NCI-H748 treated with DMSO at 0.1 percent for 48 hours (cell line): ENCODE data around the gene MPL.

Experiments
- DNase-seq: peaks from one replicate; lab custom pipeline; 2025; lab: John Stamatoyannopoulos, UW

Gene MPL

GRCh38 chr1:43337588-43337987 lies at the start of gene MPL:
Gene MPL, plus strand, starts transcription at chr1:43337818. Its CDS starts 31 bp downstream, at chr1:43337849.
- no peak for DNase-seq

GRCh38 chr1:43288058-43288784 lies 49.4 kb upstream of the MPL start:
- no peak for DNase-seq

- DNase-seq = no peak
These were observed 48.6 kb upstream of the MPL start for GRCh38 chr1:43288785-43289706.

GRCh38 chr1:43292216-43292615 lies 45.4 kb upstream of the MPL start:
- no peak for DNase-seq

GRCh38 chr1:43292679-43293078 lies 44.9 kb upstream of the MPL start:
- DNase-seq = no peak

- DNase-seq = no peak
These were observed 44.4 kb upstream of the MPL start for GRCh38 chr1:43293176-43293575.

- no peak for DNase-seq
These were observed 43.5 kb upstream of the MPL start for GRCh38 chr1:43293896-43294760.

GRCh38 chr1:43294761-43295160 lies 42.9 kb upstream of the MPL start:
- DNase-seq = no peak

- no peak for DNase-seq
These were observed 41.4 kb upstream of the MPL start for GRCh38 chr1:43296207-43296606.

- DNase-seq = no peak
These were observed 39.6 kb upstream of the MPL start for GRCh38 chr1:43298055-43298454.

GRCh38 chr1:43299101-43299500 lies 38.5 kb upstream of the MPL start:
- DNase-seq = no peak

- DNase-seq = no peak
These were observed 37.1 kb upstream of the MPL start, which contains the start of gene TIE1 for GRCh38 chr1:43300378-43301094. Gene TIE1, plus strand, starts transcription at chr1:43300982. Its CDS starts 90 bp downstream, at chr1:43301072.

GRCh38 chr1:43302201-43302600 lies 35.4 kb upstream of the MPL start:
- DNase-seq = no peak

GRCh38 chr1:43302721-43303470 lies 34.7 kb upstream of the MPL start:
- no peak for DNase-seq

GRCh38 chr1:43303471-43304313 lies 33.9 kb upstream of the MPL start:
- no peak for DNase-seq

- DNase-seq = no peak
These were observed 33.3 kb upstream of the MPL start for GRCh38 chr1:43304314-43304681.

GRCh38 chr1:43304771-43305300 lies 32.8 kb upstream of the MPL start:
- no peak for DNase-seq

GRCh38 chr1:43305461-43305860 lies 32.2 kb upstream of the MPL start:
- DNase-seq = no peak

- DNase-seq = no peak
These were observed 31.5 kb upstream of the MPL start for GRCh38 chr1:43305926-43306687.
